CD4-positive, alpha-beta T cell (primary cell): ENCODE data around the gene SYNGR1. TPM values are rescaled to one million over a fixed set of nuclear protein-coding genes. Genes with fewer than 3 reads are reported as not detected.
"Not testable (repeated sequence)": the region's sequence is repeated elsewhere in the genome, so short reads cannot be mapped to it uniquely, and the experiment has no call there.

Experiments
- ATAC-seq: fragments of 200-7000 bp; cut with Tn5 transposase; one replicate; pipeline ENCODE4 v1.10.0; 2022; ENCODE audit warnings: mild to moderate bottlenecking; ENCODE audit not compliant: poor library complexity
- CTCF ChIA-PET: fragments of 350-600 bp; sonication (Branson Sonifier 250); formaldehyde crosslinking; loops from one replicate; lab custom pipeline; 2021; ENCODE audit warnings: antibody characterized with exemption, inconsistent platforms; lab: Charles Lee
- POLR2A ChIA-PET: fragments of 350-600 bp; sonication (Branson Sonifier 250); formaldehyde crosslinking; loops from one replicate; lab custom pipeline; 2021; ENCODE audit warnings: antibody characterized with exemption, inconsistent platforms; lab: Charles Lee
- DNase-seq, 14 experiments: peaks; one replicate each; pipeline ENCODE4 v3.0.0-alpha.2; 2013 to 2020; ENCODE audit warnings: mixed read lengths in 2 of 14
- H3K27ac ChIP-seq, 2 donors: one replicate each; pipeline versions ENCODE4 v1.5.1 to v1.7.0; 2013; ENCODE audit warnings: low read length in 2 of 2, low read depth in 1 of 2, mild to moderate bottlenecking in 1 of 2
- H3K27me3 ChIP-seq, 2 experiments: 1 replicate in 1 of 2; 2 replicates in 1 of 2; pipeline versions ENCODE4 v1.6.1 to v1.7.0; 2013; ENCODE audit warnings: low read length in 2 of 2, control low read depth in 1 of 2, mild to moderate bottlenecking in 1 of 2, moderate library complexity in 1 of 2; ENCODE audit not compliant: insufficient read depth in 2 of 2, control insufficient read depth in 1 of 2
- H3K36me3 ChIP-seq: one replicate; pipeline ENCODE4 v1.6.1; 2013; ENCODE audit warnings: low read length, control low read depth; ENCODE audit not compliant: insufficient read depth
- H3K4me1 ChIP-seq: one replicate; pipeline ENCODE4 v1.6.1; 2013; ENCODE audit warnings: low read length, control low read depth; ENCODE audit not compliant: insufficient read depth
- H3K4me3 ChIP-seq: one replicate; pipeline ENCODE4 v1.5.1; 2013; ENCODE audit warnings: mild to moderate bottlenecking, low read length, moderate library complexity
- H3K9me3 ChIP-seq, 2 experiments: 1 replicate in 1 of 2; 2 replicates in 1 of 2; pipeline versions ENCODE4 v1.6.1 to v1.7.0; 2013; ENCODE audit warnings: low read length in 2 of 2, mild to moderate bottlenecking in 2 of 2, control low read depth in 1 of 2, moderate library complexity in 1 of 2; ENCODE audit not compliant: control insufficient read depth in 1 of 2, insufficient read depth in 1 of 2
- H3K27ac Mint-ChIP-seq: one replicate; pipeline ENCODE4 v1.8.0; 2020; ENCODE audit warnings: mixed read lengths
- H3K27me3 Mint-ChIP-seq: one replicate; pipeline ENCODE4 v1.8.0; 2021; ENCODE audit warnings: mixed read lengths
- H3K36me3 Mint-ChIP-seq: one replicate; pipeline ENCODE4 v1.8.0; 2021; ENCODE audit warnings: low read depth, mixed read lengths
- H3K4me1 Mint-ChIP-seq: one replicate; pipeline ENCODE4 v1.8.0; 2021; ENCODE audit warnings: low read depth, mixed read lengths
- H3K4me3 Mint-ChIP-seq: one replicate; pipeline ENCODE4 v1.8.0; 2020; ENCODE audit warnings: mild to moderate bottlenecking, mixed read lengths
- H3K9me3 Mint-ChIP-seq: one replicate; pipeline ENCODE4 v1.8.0; 2020; ENCODE audit warnings: mixed read lengths
- intact Hi-C, 2 experiments: fragments of 100-400 bp; cut with DNase I in 1 of 2; cut with micrococcal nuclease in 1 of 2; formaldehyde crosslinking; loops; one replicate each; pipeline versions ENCODE4 v1.15.1 to v1.9.0; 2023 to 2025; cut with DNase I, micrococcal nuclease
- total RNA-seq, 174 experiments: library from RNA in 2 of 174; stranded (reverse) in 2 of 174; gene quantifications; one replicate each; pipeline ENCODE4 v1.2.3 and lab custom pipeline; 2021 to 2026
- TF ChIP-seq, protein P1 (sequence below): fragments of 200-600 bp; IDR thresholded peaks from one replicate; pipeline ENCODE4 v1.8.0; 2022; ENCODE audit warnings: antibody characterized with exemption, mild to moderate bottlenecking

SYNGR1 gene
- total RNA-seq, 2 experiments from 2014 or later: 0.44 to 0.59 TPM

DNA sequence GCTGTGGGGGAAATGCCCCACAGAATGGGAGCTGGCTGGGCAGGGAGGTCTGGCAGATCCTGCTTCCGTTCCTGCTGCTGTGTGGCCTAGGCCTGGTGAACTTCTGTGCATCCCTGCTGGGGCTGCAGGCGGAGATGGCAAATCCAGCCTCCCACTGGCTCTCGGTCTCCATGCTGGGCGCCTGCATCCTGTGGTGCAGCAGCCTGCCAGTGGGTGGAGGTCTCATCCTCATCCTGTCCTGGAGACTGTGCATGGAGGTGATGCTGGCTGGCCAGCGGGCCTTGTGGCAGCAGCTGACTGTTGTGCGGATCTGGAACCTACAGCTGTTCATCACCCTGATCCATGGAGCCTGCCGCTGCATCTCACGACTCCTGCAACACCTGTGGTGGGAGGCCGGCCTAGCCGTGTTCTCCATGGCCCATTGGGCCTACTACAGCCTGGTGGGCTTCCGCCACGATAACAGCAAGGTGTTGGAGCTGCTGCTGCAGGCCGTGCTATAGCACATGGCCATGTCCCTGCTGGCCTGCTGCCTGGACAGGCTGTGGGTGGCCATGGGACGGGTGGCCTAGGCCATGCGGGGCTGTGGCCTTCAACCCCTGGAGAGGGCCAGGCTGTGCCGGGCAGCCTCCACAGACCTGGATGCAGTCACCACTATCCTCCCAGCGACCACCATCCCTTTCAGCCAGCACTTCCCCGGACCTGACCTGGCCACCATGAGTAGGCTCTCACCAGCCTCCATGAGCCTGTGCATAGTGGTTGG lies 21.6 kb upstream of the SYNGR1 start:
- H3K4me3 ChIP-seq: no peak overlapping the region
- Mint-ChIP-seq H3K36me3 (no peaks in the 10 kb centered on the region), H3K4me3 (no peak overlapping the region), H3K4me1 (peaks cover 14% of the 10 kb centered on the region), H3K9me3 (no peaks in the 10 kb centered on the region), H3K27ac (no peak overlapping the region), H3K27me3 (no peaks in the 10 kb centered on the region)
- DNase-seq: no peak
- no peak for ATAC-seq
- H3K27ac ChIP-seq: no peak overlapping the region
- intact Hi-C loops: no loop called here
- H3K4me1 ChIP-seq: no peaks in the 10 kb centered on the region
- no peaks in the 10 kb centered on the region for H3K36me3 ChIP-seq
- TF ChIP-seq, protein P1, sequence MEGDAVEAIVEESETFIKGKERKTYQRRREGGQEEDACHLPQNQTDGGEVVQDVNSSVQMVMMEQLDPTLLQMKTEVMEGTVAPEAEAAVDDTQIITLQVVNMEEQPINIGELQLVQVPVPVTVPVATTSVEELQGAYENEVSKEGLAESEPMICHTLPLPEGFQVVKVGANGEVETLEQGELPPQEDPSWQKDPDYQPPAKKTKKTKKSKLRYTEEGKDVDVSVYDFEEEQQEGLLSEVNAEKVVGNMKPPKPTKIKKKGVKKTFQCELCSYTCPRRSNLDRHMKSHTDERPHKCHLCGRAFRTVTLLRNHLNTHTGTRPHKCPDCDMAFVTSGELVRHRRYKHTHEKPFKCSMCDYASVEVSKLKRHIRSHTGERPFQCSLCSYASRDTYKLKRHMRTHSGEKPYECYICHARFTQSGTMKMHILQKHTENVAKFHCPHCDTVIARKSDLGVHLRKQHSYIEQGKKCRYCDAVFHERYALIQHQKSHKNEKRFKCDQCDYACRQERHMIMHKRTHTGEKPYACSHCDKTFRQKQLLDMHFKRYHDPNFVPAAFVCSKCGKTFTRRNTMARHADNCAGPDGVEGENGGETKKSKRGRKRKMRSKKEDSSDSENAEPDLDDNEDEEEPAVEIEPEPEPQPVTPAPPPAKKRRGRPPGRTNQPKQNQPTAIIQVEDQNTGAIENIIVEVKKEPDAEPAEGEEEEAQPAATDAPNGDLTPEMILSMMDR: no peak
- ChIA-PET CTCF (interaction anchor here (0.5 kb wide), 1 partner anchor 380 kb away, joined by 4 read pairs; no protein-coding TSS in a partner anchor), POLR2A (no interaction called here)
- no peaks in the 10 kb centered on the region for H3K9me3 ChIP-seq
- H3K27me3 ChIP-seq: no peaks in the 10 kb centered on the region

DNA sequence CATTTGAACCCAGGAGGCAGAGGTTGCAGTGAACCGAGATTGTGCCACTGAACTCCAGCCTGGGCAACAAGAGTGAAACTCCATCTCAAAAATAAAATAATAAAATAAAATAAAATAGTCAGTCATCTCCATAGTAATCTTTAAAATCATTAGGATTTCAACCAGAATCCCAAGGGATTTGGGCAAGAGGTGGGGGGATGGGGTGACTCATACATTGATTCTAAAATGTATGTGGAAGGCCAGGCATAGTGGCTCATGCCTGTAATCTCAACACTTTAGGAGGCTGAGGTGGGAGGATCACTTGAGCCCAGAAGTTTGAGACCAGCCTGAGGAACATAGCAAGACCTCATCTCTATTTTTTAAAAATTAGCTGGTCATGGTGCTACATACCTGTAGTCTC lies 19.2 kb upstream of the SYNGR1 start:
- intact Hi-C loops, DNase-seq, H3K27ac ChIP-seq, H3K9me3 Mint-ChIP-seq, H3K4me1 ChIP-seq, H3K36me3 Mint-ChIP-seq, ATAC-seq, H3K27ac Mint-ChIP-seq, H3K27me3 ChIP-seq, H3K9me3 ChIP-seq, H3K4me3 ChIP-seq, H3K27me3 Mint-ChIP-seq, H3K4me3 Mint-ChIP-seq, H3K36me3 ChIP-seq: not testable (repeated sequence)
- H3K4me1 Mint-ChIP-seq: peaks cover 14% of the 10 kb centered on the region
- CTCF ChIA-PET: interaction anchor here (1.0 to 2.6 kb wide), 3 partner anchors 13 to 160 kb away, joined by 3 to 8 read pairs (median 3); no protein-coding TSS in a partner anchor
- POLR2A ChIA-PET: interaction anchor here (2.4 kb wide), 1 partner anchor 11 kb away, joined by 25 read pairs; the partner anchor contains the start of gene RPL3

DNA sequence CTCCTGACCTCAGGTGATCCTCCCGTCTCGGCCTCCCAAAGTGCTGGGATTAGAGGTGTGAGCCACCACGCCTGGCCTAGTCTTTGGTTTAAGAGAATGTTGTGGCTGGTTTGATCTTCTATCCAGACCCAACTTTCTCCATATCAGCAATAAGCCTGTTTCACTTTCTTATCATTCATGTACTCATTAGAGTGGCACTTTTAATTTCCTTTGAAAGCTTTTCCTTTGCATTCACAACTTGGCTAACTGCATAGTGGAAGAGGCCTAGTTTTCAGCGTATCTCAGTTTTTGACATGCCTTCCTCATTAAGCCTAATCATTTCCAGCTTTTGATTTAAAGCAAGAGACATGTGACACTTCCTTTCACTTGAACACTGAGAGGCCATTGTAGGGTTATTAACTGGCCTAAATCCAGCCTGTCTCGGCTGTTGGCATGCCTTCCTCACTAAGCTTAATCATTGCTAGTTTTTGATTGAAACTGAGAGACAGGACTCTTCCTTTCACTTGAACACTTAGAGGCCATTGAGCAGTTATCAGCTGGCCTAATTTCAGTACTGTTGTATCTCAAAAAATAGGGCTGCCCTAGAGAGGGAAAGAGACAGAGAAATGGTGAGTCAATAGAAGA lies 17.2 kb upstream of the SYNGR1 start:
- intact Hi-C loops: no loop called here
- ATAC-seq: no peak
- Mint-ChIP-seq H3K27ac (no peak overlapping the region), H3K4me1 (peaks cover 14% of the 10 kb centered on the region), H3K4me3 (no peak overlapping the region), H3K36me3 (no peaks in the 10 kb centered on the region), H3K27me3 (no peaks in the 10 kb centered on the region), H3K9me3 (no peaks in the 10 kb centered on the region)
- no peaks in the 10 kb centered on the region for H3K9me3 ChIP-seq
- ChIA-PET CTCF (interaction anchor here (2.6 kb wide), 1 partner anchor 11 kb away, joined by 8 read pairs; no protein-coding TSS in a partner anchor), POLR2A (interaction anchor here (0.6 to 2.4 kb wide), 6 partner anchors 13 to 627 kb away, joined by 3 to 25 read pairs (median 4); partner anchors contain the start of genes RPL3 and TAB1)
- no peaks in the 10 kb centered on the region for H3K36me3 ChIP-seq
- no peaks in the 10 kb centered on the region for H3K27me3 ChIP-seq
- no peak overlapping the region for H3K27ac ChIP-seq
- no peak for DNase-seq
- TF ChIP-seq, protein P1: no peak
- no peak overlapping the region for H3K4me3 ChIP-seq
- no peaks in the 10 kb centered on the region for H3K4me1 ChIP-seq
